Dedifferentiated amniotic fluid mesenchymal stem cell (primary cell): ENCODE data around the gene GADD45A.
"Not testable (repeated sequence)": the region's sequence is repeated elsewhere in the genome, so short reads cannot be mapped to it uniquely, and the experiment has no call there.

Experiments
- DNase-seq: peaks from one replicate; pipeline ENCODE4 v3.0.0-alpha.2; 2016; ENCODE audit errors: extremely low spot score

GADD45A gene

GRCh38 chr1:67685067-67685557, at the start of gene GADD45A:
Gene GADD45A (plus strand): TSS chr1:67685201. CDS start chr1:67685495, 294 bp downstream.
- peak; percentile 99 for DNase-seq

- DNase-seq, result no peak
Measured at GRCh38 chr1:67636146-67636545, 48.9 kb upstream of the GADD45A start.

DNA sequence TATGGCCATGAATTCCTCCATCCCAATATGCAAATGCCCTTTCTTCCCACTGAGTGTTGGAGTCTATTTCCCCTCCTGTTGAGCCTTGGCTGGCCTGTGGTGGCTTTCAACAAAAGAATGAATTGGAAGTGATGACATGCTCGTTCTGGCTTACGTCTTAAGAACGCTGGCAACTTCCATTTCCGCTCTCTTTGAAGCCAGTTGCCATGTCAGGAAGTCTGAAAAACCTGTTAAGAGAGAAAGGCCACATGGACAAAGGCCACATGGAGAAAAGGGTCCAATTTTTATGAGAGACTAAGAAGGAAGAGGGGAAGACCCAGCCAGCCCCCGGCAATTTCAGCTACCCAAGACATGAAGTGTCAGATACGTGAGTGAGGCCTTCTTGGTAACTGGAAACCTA, 45.6 kb upstream of the GADD45A start:
- no peak for DNase-seq

DNA sequence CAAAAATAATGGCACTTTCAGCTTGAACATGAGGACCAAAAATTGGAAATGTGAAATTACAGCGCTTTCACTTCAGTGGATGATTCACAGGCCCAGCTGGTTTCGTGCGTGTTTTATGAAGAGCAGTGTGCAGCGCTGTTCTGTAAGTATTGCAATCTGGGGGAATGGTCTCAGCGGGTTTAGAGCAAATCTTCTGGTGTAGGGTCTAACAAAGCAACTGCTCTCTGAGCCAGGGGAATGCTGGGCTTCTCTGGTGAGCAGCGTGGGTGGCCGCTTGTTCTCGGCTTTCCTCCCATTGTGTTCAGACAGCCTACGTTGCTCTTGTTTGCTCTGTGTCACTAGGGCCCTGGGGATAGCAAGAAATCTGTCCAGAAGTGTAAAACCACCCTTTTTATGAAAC, 42.4 kb upstream of the GADD45A start:
- DNase-seq, result no peak

DNA sequence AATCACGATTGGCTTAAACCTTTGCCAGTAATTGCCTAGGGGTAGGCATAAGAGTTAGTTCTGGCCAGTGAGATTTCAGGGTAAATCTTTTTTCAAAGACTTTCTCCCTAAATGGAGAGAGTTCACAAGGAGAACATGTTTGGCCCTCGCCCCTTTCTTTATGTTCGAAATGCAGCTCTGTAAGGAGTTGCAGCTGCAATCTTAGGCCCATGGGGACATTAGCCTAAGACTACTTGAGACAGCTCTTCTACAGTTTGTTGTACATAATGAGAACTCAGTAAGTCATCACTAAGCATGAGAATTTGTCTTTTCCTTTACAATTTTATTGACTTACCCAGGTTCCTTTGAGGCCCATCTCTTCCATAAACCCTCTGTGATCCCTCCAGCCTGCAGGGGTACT, 40.4 kb upstream of the GADD45A start:
- no peak for DNase-seq

DNA sequence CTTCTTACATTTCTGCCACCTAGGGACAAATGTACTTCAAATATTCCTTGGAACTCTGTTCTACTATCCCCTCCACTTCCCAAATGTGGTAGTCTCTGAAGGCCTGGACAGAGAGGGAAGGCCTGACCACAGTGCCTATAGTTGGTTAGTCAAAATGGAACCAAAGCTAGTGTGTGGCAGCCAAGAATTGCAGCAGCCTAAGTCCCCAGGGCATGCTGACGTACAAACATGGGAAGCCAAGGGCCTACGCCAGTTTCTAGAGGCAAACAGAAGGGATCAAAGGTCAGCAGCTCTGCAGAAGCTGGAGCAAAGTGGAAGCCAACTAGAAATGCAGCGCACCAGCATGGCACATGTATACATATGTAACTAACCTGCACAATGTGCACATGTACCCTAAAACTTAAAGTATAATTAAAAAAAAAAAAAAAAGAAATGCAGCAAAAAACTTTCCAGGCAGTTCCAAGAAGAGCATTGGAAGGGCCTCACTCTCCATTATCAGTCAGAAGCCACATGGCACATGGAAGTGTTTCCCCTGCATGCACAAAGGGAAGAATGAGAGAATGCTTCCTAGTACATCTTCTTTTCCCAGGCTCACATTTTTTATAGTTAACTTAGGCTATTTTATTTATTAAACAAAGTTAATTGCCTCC, 39.4 kb upstream of the GADD45A start:
- DNase-seq, result no peak

DNA sequence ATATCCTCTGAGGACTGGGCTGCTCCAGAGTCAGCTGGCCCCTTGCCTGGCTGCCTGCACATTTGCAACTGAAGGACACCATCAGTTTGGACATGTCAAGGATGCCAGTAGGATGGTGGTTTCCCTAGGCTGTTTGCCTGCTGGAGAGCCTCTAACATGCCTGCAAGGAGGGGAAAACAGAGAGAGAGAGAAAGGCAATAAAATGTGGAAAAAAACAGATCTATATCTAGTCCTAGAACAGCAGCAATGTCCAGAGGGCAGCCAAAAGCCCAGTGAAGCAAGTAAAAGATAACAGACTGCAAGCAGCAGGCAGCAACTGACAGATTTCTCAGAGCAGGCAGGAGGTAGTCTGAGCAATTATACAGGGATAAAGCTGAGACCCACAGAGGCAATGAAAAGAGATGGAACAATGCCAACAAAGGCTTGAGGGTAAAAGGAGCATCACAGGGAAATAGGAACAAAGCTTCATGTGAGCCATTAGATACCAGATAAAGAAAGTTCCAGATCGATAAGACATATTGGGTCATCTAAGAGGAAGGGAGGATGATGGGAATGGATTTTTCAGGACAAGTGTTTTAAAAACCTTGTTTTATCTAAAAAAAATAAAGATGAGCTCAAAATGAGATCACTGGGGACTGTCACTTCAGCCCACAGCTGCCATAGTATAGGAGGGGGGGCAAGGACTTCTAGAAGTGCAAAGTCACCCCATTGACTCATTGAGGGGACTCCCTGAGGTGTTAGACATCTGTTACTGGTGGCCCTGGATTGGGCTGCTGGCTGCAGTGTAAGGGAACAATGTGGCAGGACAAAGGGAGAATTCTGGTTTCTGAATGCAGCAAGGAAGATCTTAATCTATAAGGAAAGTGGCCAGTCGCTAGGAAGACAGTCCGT, 38.6 kb upstream of the GADD45A start:
- DNase-seq, result no peak

- DNase-seq, result no peak
Measured at GRCh38 chr1:67647036-67647798, 37.8 kb upstream of the GADD45A start.

DNA sequence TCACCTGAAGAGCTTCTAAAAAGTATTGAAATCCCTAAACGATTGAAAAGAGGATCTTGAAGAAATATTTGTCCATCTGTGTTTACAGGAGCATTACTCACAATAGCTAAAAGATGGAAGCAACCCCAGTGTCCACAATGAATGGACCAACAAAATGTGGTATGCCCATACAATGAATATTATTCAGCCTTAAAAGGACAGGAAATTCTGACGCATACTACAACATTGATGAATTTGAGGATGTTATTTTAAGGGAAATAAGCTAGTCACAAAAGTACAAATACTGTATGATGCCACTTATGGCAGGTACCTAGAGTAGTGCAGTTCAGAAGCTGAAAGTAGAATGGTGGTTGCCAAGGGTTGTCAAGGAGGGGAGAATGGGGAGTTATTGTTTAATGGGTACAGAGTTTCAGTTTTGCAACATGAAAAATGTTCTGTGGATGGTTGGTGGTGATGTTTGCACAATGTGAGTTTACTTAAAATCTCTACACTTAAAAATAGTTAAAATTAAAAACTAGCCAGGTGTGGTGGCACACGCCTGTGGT, 37.1 kb upstream of the GADD45A start:
- DNase-seq, result no peak

DNA sequence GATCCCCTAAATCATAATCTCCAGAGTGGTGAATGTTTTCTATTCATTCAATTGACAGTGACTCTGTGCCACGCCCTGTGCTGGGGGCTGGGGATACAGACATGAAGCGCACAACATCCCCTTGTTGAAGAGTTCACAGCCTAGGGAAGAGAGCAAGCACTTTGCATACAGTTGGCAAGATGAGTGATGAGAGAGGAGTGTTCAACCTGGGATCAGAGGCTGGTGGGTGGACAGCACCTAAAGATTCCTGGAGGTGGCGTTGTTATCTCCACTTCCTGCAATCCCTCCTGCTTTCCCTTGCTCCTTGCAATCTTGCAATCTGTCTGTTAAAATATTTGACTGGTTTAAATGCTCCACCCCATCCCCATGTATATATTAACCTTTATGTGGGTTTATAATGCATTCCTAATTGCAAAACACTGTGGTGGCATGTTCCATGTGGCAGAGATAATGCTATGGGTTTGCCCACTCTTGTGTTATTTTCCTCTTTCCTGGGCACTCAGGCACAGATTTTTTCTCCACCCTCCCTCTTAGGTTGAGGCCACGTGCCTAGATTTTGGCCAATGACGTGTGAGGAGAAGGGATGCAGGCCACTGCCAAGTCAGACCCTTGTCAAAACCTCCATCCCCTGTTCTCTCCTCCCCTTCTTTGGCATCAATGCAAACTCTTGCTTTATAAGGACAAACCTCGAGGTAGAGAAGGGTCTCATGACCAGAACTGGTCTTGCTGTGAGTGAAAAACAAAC, 36.2 kb upstream of the GADD45A start:
- no peak for DNase-seq

- DNase-seq, result no peak
Measured at GRCh38 chr1:67650061-67650460, 34.9 kb upstream of the GADD45A start.

DNA sequence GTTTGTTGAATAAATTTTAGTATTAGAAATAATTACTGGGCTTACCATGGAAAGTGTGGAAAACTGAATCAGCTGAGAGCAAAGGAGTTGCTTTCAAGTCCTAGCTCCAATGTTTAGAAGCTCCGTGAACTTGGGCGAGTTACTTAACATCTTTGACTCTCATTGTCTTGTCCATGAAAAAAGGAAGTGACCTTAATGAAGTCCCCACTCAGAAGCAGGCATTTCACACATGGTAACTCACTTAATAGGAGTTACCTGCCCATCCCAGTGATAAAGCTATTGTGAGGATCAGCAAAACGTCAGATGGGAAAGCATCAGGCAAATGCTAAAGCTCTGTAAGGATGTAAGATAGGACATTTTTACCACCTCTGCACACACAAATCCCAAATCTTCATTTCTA, 34.0 kb upstream of the GADD45A start:
- DNase-seq, result no peak

DNA sequence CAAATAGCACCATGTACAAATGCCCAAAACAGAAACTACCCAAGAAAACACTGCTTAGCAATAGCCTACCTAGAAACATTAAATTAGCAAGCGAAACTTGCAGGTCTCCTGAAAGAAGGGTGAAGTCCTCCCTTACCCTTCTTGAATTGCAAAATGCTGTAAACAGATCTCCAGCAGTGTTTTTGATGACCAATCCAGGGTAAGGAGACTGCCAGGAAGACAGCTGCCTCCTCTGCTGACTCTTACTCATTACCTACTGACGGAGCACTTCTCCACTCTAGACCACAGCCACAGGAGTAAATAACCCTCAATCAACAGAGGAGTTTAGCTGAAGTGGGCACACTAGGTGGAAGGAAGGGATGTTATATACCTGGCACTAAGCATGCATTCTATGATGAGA, 32.2 kb upstream of the GADD45A start:
- peak; percentile 28 for DNase-seq

- no peak for DNase-seq
Measured at GRCh38 chr1:67653304-67653703, 31.7 kb upstream of the GADD45A start.

DNA sequence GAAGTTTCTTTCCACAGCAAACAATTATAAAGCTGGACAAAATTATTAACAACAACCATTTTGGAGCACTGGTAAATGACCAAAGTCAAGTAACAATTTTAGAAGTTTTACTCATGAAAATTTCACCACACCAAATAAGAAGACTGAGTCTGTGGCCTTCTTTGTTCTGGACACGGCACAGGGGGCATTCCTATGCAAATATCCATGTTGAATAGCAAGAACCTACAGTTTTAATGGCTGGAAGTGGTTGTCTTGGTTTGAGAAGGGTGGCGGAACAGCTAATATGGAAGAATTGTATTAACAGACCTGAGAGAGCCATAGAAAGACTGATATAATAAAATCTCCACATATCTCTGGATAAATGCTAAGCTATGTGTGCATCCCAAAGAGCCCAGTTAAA, 29.4 kb upstream of the GADD45A start:
- DNase-seq, result no peak

DNA sequence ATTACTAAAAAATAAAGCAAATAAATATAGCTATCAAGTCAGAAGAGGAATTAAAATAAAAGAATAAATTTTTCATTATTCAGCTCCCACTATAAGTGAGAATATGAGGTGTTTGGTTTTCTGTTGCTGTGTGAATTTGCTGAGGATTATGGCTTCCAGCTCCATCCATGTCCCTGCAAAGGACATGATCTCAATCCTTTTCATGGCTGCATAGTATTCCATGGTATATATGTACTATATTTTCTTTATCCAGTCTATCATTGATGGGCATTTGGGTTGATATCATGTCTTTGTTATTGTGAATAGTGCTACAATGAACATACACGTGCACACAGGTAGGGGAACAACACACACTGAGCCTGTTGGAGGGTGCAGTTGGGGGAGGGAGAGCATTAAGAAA, 27.8 kb upstream of the GADD45A start:
- not testable (repeated sequence) for DNase-seq

GRCh38 chr1:67659229-67659628, 25.8 kb upstream of the GADD45A start:
- no peak for DNase-seq

- no peak for DNase-seq
Measured at GRCh38 chr1:67662884-67663283, 22.1 kb upstream of the GADD45A start.

DNA sequence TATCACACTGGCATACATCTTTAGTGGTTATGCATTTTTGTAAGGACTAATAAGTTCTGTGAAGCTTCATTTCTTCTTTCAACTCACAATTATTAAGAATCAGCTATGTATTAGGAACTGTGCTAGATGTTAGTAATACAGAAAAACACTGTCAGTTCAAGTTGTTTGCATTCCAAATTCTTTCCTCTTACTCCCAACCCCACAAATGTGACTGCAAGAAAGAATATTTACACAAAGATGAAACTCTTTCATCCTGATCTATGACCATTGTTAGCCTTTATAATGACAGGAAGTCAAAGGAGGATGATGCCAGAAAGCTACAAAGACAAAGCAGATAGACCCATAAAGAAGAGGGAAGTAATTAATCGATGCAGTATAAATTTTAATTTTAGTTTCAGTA, 21.0 kb upstream of the GADD45A start:
- DNase-seq, result no peak

DNA sequence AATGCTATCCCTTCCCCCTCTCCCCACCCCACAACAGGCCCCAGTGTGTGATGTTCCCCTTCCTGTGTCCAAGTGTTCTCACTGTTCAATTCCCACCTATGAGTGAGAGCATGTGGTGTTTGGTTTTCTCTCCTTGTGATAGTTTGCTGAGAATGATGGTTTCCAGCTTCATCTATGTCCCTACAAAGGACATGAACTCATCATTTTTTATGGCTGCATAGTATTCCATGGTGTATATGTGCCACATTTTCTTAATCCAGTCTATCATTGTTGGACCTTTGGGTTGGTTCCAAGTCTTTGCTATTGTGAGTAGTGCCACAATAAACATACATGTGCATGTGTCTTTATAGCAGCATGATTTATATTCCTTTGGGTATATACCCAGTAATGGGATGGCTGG, 19.7 kb upstream of the GADD45A start:
- DNase-seq, result not testable (repeated sequence)

DNA sequence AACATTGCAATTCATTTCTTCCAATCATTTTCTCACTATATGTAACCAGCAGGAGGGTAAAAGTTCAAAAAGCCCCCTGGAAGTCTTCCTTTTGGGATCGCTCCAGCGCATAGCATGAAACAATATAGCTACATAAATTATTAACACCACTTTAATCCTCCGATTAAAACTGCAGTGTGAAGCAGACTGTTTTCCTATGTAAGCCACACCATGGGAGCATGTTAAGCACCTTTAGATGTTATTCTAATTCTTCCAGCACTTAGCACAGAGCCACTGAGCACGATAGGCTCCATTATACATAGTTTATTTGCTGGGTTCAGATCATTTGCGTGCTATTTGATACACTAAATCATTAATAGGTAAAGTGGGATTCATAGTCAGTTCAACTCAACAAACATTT, 18.4 kb upstream of the GADD45A start:
- no peak for DNase-seq
